22Rv1 (cell line): ENCODE results near the gene LCA5L.
"Not testable (repeated sequence)": the region's sequence is repeated elsewhere in the genome, so short reads cannot be mapped to it uniquely, and the experiment has no call there.

Experiments
- H3K27ac ChIP-seq: fragments of 450-650 bp; 2 replicates; pipeline ENCODE4 v1.5.1; 2017
- CTCF ChIP-seq: fragments of 450-650 bp; IDR thresholded peaks from 2 replicates; pipeline ENCODE4 v1.5.1; 2017; ENCODE audit warnings: mild to moderate bottlenecking
- ZFX ChIP-seq: fragments of 450-650 bp; IDR thresholded peaks from 2 replicates; pipeline ENCODE4 v1.6.1; 2017; ENCODE audit warnings: antibody characterized with exemption, borderline replicate concordance

Gene LCA5L

DNA sequence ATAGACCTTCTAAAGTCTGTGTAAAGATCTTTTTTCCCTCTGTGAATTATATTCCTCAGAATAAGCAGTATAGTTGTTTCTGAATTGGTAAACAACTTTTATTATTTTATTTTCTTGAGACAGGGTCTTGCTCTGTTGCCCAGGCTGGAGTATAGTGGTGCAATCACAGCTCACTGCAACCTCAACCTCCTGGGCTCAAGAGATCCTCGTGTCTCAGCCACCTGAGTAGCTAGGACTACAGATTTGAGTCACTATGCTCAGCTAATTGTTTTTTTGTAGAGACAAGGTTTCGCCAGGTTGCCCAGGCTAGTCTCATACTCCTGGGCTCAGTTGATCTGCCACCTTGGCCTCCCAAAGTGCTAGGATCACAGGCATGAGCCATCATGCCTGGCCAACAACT, 70.1 kb downstream of the LCA5L start:
- no peak for TF ChIP-seq ZFX
- TF ChIP-seq CTCF: no peak
- no peak overlapping the region for H3K27ac ChIP-seq

DNA sequence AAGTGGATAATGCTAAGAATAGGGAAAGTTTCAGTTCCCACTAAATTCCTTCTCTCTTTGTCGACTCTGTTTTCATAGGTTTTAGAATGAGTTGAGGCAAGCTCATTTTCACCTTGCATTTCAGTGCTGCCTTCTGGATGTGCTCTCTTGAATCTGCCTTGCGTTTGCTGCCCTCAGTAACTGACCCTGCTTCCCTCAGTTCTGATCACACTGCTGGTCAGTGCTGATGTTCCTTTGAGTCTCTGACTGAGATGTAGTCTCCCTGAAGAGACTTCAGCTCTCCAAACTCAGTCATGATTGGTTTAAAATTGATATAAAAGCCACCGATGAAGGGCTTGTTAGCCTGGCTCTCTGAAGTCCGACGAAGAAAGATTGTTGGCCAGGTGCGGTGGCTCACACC, 71.5 kb downstream of the LCA5L start:
- H3K27ac ChIP-seq: no peak overlapping the region
- no peak for TF ChIP-seq ZFX

- no peak overlapping the region for H3K27ac ChIP-seq
- no peak for TF ChIP-seq ZFX
- peak; percentile 23; the same call in 1 of the 2 replicates for TF ChIP-seq CTCF
These were observed 71.9 kb downstream of the LCA5L start for GRCh38 chr21:39373634-39374033.

GRCh38 chr21:39369896-39370288, 75.7 kb downstream of the LCA5L start:
- not testable (repeated sequence) for H3K27ac ChIP-seq

GRCh38 chr21:39367783-39368182, 77.8 kb downstream of the LCA5L start:
- no peak overlapping the region for H3K27ac ChIP-seq
- TF ChIP-seq CTCF: no peak
- TF ChIP-seq ZFX: no peak

GRCh38 chr21:39366563-39366962, 79.0 kb downstream of the LCA5L start:
- TF ChIP-seq ZFX (no peak), CTCF (no peak)
- H3K27ac ChIP-seq: no peak overlapping the region

GRCh38 chr21:39364949-39365348, 80.6 kb downstream of the LCA5L start:
- no peak for TF ChIP-seq ZFX
- no peak overlapping the region for H3K27ac ChIP-seq

DNA sequence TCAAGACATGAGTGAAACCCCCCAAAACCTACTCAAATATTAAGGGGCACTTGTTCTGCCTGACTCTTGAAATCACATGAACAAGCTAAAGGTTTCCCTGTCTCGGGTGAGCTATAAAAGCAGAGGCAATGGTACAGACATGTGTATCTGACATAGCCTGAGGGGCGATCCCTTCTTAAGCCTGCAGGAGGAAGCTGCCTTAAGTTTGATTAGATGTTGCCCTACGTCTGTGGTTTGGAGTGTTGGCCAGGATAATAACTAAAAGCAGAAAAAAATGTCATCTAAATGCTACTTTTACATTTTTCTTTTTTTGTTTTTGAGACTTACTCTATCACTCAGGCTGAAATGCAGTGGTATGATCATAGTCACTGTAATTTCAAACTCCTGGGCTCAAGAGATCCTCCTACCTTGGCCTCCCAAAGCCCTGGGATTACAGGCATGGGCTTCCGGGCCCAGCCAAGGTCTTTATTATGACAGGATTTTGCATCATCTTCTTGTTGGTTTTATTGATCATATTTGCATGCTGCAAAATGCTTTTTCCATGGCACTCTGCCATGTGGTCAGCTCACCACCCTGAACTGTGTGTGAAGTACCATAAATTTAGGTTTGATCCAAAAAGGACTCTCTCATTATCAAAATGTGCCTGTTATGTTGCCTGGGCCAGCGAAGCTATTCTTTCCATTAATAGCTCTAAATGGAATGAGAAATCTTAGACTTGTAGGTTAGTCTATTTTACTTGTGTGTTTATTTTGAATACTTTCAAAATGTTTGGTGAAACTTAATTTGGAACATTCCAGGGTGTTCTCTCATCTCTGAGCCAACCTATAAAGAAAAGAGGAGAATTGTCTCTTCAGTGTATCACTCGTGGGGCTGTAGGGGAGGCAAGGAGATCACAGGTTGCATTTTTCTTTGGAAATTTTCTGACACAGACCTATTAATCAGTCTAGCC, 81.7 kb downstream of the LCA5L start:
- H3K27ac ChIP-seq: no peak overlapping the region

More for the DNA sequence above, 81.7 kb downstream of the LCA5L start:
- TF ChIP-seq ZFX: no peak
- no peak for TF ChIP-seq CTCF
